HG02938 (cell line): ENCODE results near the gene SOWAHB.
"Not testable (repeated sequence)": the region's sequence is repeated elsewhere in the genome, so short reads cannot be mapped to it uniquely, and the experiment has no call there.

ENCODE experiments used
- ATAC-seq: cut with Tn5 transposase; IDR thresholded peaks from one replicate; pipeline ENCODE4 v1.9.1; 2021; ENCODE audit warnings: mild to moderate bottlenecking, moderate library complexity; ENCODE audit not compliant: unreplicated experiment

Gene SOWAHB

GRCh38 chr4:76895619-76896018 is 2.3 kb downstream of the SOWAHB start:
- ATAC-seq: no peak

- ATAC-seq: no peak
These were observed 3.2 kb downstream of the SOWAHB start for GRCh38 chr4:76894537-76895255.

GRCh38 chr4:76892601-76893000 is 5.3 kb downstream of the SOWAHB start:
- ATAC-seq: no peak

GRCh38 chr4:76892001-76892400 is 5.9 kb downstream of the SOWAHB start:
- no peak for ATAC-seq

GRCh38 chr4:76886848-76887441 is 11.0 kb downstream of the SOWAHB start:
- no peak for ATAC-seq

GRCh38 chr4:76886214-76886613 is 11.7 kb downstream of the SOWAHB start:
- ATAC-seq: no peak

GRCh38 chr4:76883147-76883546 is 14.8 kb downstream of the SOWAHB start:
- no peak for ATAC-seq

- no peak for ATAC-seq
These were observed 15.3 kb downstream of the SOWAHB start for GRCh38 chr4:76882630-76883029.

- ATAC-seq: no peak
These were observed 16.6 kb downstream of the SOWAHB start for GRCh38 chr4:76881375-76881774.

- ATAC-seq: no peak
These were observed 18.1 kb downstream of the SOWAHB start for GRCh38 chr4:76879731-76880364.

- ATAC-seq: not testable (repeated sequence)
These were observed 19.2 kb downstream of the SOWAHB start for GRCh38 chr4:76878641-76879165.

- ATAC-seq: no peak
These were observed 23.8 kb downstream of the SOWAHB start for GRCh38 chr4:76874176-76874575.

- ATAC-seq: no peak
These were observed 24.4 kb downstream of the SOWAHB start for GRCh38 chr4:76873495-76873894.

GRCh38 chr4:76872556-76872955 is 25.4 kb downstream of the SOWAHB start:
- no peak for ATAC-seq

- not testable (repeated sequence) for ATAC-seq
These were observed 29.2 kb downstream of the SOWAHB start for GRCh38 chr4:76868780-76869179.

GRCh38 chr4:76867880-76868655 is 29.9 kb downstream of the SOWAHB start:
- no peak for ATAC-seq

GRCh38 chr4:76867377-76867776 is 30.6 kb downstream of the SOWAHB start:
- ATAC-seq: no peak

- no peak for ATAC-seq
These were observed 31.3 kb downstream of the SOWAHB start for GRCh38 chr4:76866641-76867040.

- no peak for ATAC-seq
These were observed 39.6 kb downstream of the SOWAHB start for GRCh38 chr4:76858319-76858718.

GRCh38 chr4:76857074-76857409 is 40.9 kb downstream of the SOWAHB start:
- ATAC-seq: no peak
